Osteocyte (in vitro differentiated cells): ENCODE results near the gene CCDC159. TPM values are rescaled to one million over a fixed set of nuclear protein-coding genes. Genes with fewer than 3 reads are reported as not detected.
A peak's percentile ranks its signal among the peaks of the same experiment; 100 is the strongest.

Experiments used
- DNase-seq: peaks from one replicate; pipeline ENCODE4 v3.0.0; 2021; ENCODE audit warnings: mixed read lengths; ENCODE audit not compliant: unreplicated experiment; ENCODE audit errors: extremely low spot score
- H3K27ac Mint-ChIP-seq: one replicate; pipeline ENCODE4 v1.8.0; 2021; ENCODE audit warnings: mild to moderate bottlenecking, mixed read lengths; ENCODE audit not compliant: unreplicated experiment
- H3K27me3 Mint-ChIP-seq: one replicate; pipeline ENCODE4 v1.8.0; 2021; ENCODE audit warnings: mixed read lengths; ENCODE audit not compliant: unreplicated experiment
- H3K36me3 Mint-ChIP-seq: one replicate; pipeline ENCODE4 v1.8.0; 2021; ENCODE audit warnings: mixed read lengths; ENCODE audit not compliant: unreplicated experiment
- H3K4me1 Mint-ChIP-seq: one replicate; pipeline ENCODE4 v1.8.0; 2021; ENCODE audit warnings: mixed read lengths; ENCODE audit not compliant: unreplicated experiment
- H3K4me3 Mint-ChIP-seq: one replicate; pipeline ENCODE4 v1.8.0; 2021; ENCODE audit warnings: mild to moderate bottlenecking, moderate library complexity, mixed read lengths; ENCODE audit not compliant: unreplicated experiment
- H3K9me3 Mint-ChIP-seq: one replicate; pipeline ENCODE4 v1.8.0; 2021; ENCODE audit warnings: mixed read lengths; ENCODE audit not compliant: unreplicated experiment
- CTCF ChIP-seq: fragments of 200-600 bp; sonication (generic); IDR thresholded peaks from 2 replicates; pipeline ENCODE4 v1.5.0; 2021; ENCODE audit warnings: antibody characterized with exemption, mild to moderate bottlenecking, moderate library complexity
- total RNA-seq: library from RNA; stranded (reverse); gene quantifications from 2 replicates; pipeline ENCODE4 v1.2.1, GENCODE V29; 2021

CCDC159 gene
- total RNA-seq, 1 donor from 2014 or later = 28.1 TPM

- no peak for DNase-seq
- Mint-ChIP-seq H3K27ac (no peak overlapping the region), H3K36me3 (peaks cover 16% of the 10 kb centered on the region), H3K4me1 (peaks cover 12% of the 10 kb centered on the region), H3K27me3 (no peaks in the 10 kb centered on the region), H3K9me3 (no peaks in the 10 kb centered on the region), H3K4me3 (peak overlapping the region; percentile 83)
- no peak for TF ChIP-seq CTCF
Measured at GRCh38 chr19:11356676-11357550, 10.6 kb downstream of the CCDC159 start.

GRCh38 chr19:11359421-11359820 is 13.1 kb downstream of the CCDC159 start:
- peaks cover 12% of the 10 kb centered on the region for H3K4me1 Mint-ChIP-seq
- peaks cover 25% of the 10 kb centered on the region for H3K36me3 Mint-ChIP-seq
- TF ChIP-seq CTCF = no peak
- H3K27me3 Mint-ChIP-seq = no peaks in the 10 kb centered on the region
- no peak for DNase-seq
- H3K9me3 Mint-ChIP-seq = no peaks in the 10 kb centered on the region
- H3K27ac Mint-ChIP-seq = no peak overlapping the region
- H3K4me3 Mint-ChIP-seq = no peak overlapping the region

- H3K36me3 Mint-ChIP-seq = peaks cover 32% of the 10 kb centered on the region
- TF ChIP-seq CTCF = no peak
- no peaks in the 10 kb centered on the region for H3K27me3 Mint-ChIP-seq
- no peak for DNase-seq
- peaks cover 5% of the 10 kb centered on the region for H3K4me1 Mint-ChIP-seq
- H3K27ac Mint-ChIP-seq = no peak overlapping the region
- H3K4me3 Mint-ChIP-seq = no peak overlapping the region
- no peaks in the 10 kb centered on the region for H3K9me3 Mint-ChIP-seq
Measured at GRCh38 chr19:11361037-11361770, 14.9 kb downstream of the CCDC159 start.

GRCh38 chr19:11361771-11362731 is 15.7 kb downstream of the CCDC159 start:
- Mint-ChIP-seq H3K4me1 (no peaks in the 10 kb centered on the region), H3K4me3 (no peak overlapping the region), H3K27me3 (no peaks in the 10 kb centered on the region), H3K9me3 (no peaks in the 10 kb centered on the region), H3K36me3 (peaks cover 32% of the 10 kb centered on the region), H3K27ac (no peak overlapping the region)
- TF ChIP-seq CTCF = no peak
- DNase-seq = no peak
